ENCODE data around the gene SLC43A1. TPM values are rescaled to one million over a fixed set of nuclear protein-coding genes. Genes with fewer than 3 reads are reported as not detected.
"Not testable (repeated sequence)": the region's sequence is repeated elsewhere in the genome, so short reads cannot be mapped to it uniquely, and the experiment has no call there.

Gene SLC43A1
- total RNA-seq, 1 experiment from 2014 or later = 11.8 TPM

DNA sequence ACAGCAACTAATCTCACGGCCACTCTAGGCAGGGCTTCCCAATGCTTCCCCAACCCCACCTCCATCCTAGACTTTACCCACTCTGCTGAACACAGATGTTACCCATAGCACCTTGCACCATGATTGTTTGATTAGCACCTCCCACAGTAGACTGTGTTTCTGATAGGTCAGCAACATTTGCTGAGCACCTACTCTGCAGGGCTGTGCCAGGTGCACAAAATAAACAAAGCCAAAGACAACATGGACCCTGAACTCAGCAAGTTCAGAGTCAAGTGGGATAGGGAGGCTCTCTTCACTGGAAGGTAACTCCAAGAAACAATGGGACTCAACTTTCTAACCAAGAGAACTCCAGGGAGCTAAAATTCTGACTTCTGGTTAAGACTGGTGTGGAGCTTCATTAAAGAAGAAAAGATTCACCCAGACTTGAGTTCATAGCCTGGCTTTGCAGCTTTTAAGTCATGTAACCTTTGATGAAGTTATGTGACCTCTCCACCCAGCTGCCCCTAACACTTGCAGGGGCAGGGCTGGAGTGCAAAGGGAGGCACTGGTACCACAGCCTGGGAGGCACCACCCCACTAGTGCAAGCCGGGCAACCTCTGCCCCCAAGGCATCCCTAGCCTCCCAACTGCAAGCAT, 61.8 kb downstream of the SLC43A1 start:
- Histone ChIP-seq H3K27me3 (ENCODE audit: insufficient read depth, low read length) (peaks cover 3% of the 10 kb centered on the region; the same call in 1 of the 2 replicates), H3K27ac (ENCODE audit: low read depth, low read length) (no peak overlapping the region), H3K9me2 (ENCODE audit: insufficient read depth) (no peaks in the 10 kb centered on the region), H3K4me2 (ENCODE audit: low read length) (no peak overlapping the region), H2AFZ (ENCODE audit: low read depth, low read length, poor library complexity, severe bottlenecking) (no peak overlapping the region), H3K4me3 (replicated peaks in 1 of 2; ENCODE audit: low read depth in 1 of 2, low read length in 2 of 2) (no peak overlapping the region), H3K9me3 (ENCODE audit: control insufficient read depth in 1 of 2, insufficient read depth in 1 of 2, low read depth in 1 of 2, low read length in 2 of 2) (no peaks in the 10 kb centered on the region), H4K20me1 (ENCODE audit: insufficient read depth) (no peaks in the 10 kb centered on the region), H3K4me1 (ENCODE audit: control insufficient read depth in 1 of 2, insufficient read depth in 2 of 2, low read length in 2 of 2) (peaks cover 7 to 17% of the 10 kb centered on the region in 2 experiments; a peak in 3 of 4 replicates), H3K79me2 (ENCODE audit: insufficient read depth, low read length) (no peaks in the 10 kb centered on the region), H3K9ac (ENCODE audit: low read length) (no peak overlapping the region), H3K36me3 (ENCODE audit: control insufficient read depth in 1 of 2, insufficient read depth in 2 of 2, low read length in 2 of 2) (no peaks in the 10 kb centered on the region)
- ATAC-seq (no peak), DNase-seq (ENCODE audit: low read depth, low spot score) (no peak)
- RAD21 ChIA-PET (ENCODE audit: low non-redundant PET in 1 of 2, low total read pairs in 2 of 2, uncharacterized antibody in 2 of 2, unreplicated experiment in 2 of 2) = no interaction called here
- POLR2A ChIA-PET = no interaction called here
- CTCF ChIA-PET = no interaction called here
- intact Hi-C loops (cut with micrococcal nuclease) = no loop called here
- no TSS peak for BruUV-seq (replicated peaks)
- TF ChIP-seq ZNF274 (IDR thresholded peaks at IDR 0.05; ENCODE audit: low read depth, low read length) (no peak), POLR2AphosphoS5 (IDR thresholded peaks at IDR 0.05; ENCODE audit: low read depth, low read length) (no peak)

DNA sequence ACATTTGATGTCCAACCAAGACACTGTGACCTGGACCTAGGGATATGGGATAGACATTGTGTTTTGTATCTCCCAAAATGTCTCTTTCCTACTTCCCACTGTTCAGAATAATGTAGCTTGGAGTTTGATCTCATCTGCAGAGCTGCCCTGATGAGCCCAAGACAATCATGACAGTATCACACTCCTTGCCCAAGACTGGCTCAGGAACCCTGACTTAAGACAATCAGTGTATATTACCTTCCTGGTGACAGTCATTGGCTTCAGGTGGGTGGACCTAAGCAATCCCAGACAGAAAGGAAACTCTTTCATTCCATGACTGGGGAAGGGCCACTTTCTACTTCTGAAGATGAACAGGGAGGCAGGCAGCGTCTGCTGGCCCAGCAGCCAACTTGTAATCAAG, 69.4 kb downstream of the SLC43A1 start:
- no peak for DNase-seq (ENCODE audit: low read depth, low spot score)
- no peak overlapping the region for H3K4me2 ChIP-seq (ENCODE audit: low read length)
- no peaks in the 10 kb centered on the region for H3K9me2 ChIP-seq (ENCODE audit: insufficient read depth)
- no peaks in the 10 kb centered on the region for H3K36me3 ChIP-seq (ENCODE audit: control insufficient read depth in 1 of 2, insufficient read depth in 2 of 2, low read length in 2 of 2)
- RAD21 ChIA-PET (ENCODE audit: low non-redundant PET in 1 of 2, low total read pairs in 2 of 2, uncharacterized antibody in 2 of 2, unreplicated experiment in 2 of 2) = no interaction called here
- no peaks in the 10 kb centered on the region for H4K20me1 ChIP-seq (ENCODE audit: insufficient read depth)
- ATAC-seq = no peak
- TF ChIP-seq ELF1 (IDR thresholded peaks at IDR 0.05; ENCODE audit: borderline replicate concordance, low read depth) = no peak
- H3K4me1 ChIP-seq (ENCODE audit: control insufficient read depth in 1 of 2, insufficient read depth in 2 of 2, low read length in 2 of 2) = peaks cover 0 to 10% of the 10 kb centered on the region in 2 experiments; a peak in 2 of 4 replicates
- no peaks in the 10 kb centered on the region for H3K9me3 ChIP-seq (ENCODE audit: control insufficient read depth in 1 of 2, insufficient read depth in 1 of 2, low read depth in 1 of 2, low read length in 2 of 2)
- H3K27ac ChIP-seq (ENCODE audit: low read depth, low read length) = no peak overlapping the region
- intact Hi-C loops (cut with micrococcal nuclease) = no loop called here
- no peak overlapping the region for H2AFZ ChIP-seq (ENCODE audit: low read depth, low read length, poor library complexity, severe bottlenecking)
- no peaks in the 10 kb centered on the region for H3K27me3 ChIP-seq (ENCODE audit: insufficient read depth, low read length)
- no peaks in the 10 kb centered on the region for H3K79me2 ChIP-seq (ENCODE audit: insufficient read depth, low read length)
- CTCF ChIA-PET = no interaction called here
- BruUV-seq (replicated peaks) = no TSS peak
- no peak overlapping the region for H3K9ac ChIP-seq (ENCODE audit: low read length)
- POLR2A ChIA-PET = no interaction called here
- no peak overlapping the region for H3K4me3 ChIP-seq (replicated peaks in 1 of 2; ENCODE audit: low read depth in 1 of 2, low read length in 2 of 2)

DNA sequence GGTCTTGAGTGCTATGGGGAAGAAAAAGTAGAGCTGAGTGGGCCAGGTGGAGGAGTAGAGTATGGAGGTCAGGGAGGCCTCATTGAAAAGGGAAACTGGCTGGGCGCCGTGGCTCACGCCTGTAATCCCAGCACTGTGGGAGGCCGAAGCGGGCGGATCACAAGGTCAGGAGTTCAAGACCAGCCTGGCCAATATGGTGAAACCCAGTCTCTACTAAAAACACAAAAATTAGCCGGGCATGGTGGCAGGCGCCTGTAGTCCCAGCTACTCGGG, 70.4 kb downstream of the SLC43A1 start:
- H3K27me3 ChIP-seq (ENCODE audit: insufficient read depth, low read length); H3K4me3 ChIP-seq (replicated peaks in 1 of 2; ENCODE audit: low read depth in 1 of 2, low read length in 2 of 2); H3K9ac ChIP-seq (ENCODE audit: low read length); H4K20me1 ChIP-seq (ENCODE audit: insufficient read depth); H3K27ac ChIP-seq (ENCODE audit: low read depth, low read length); POLR2A ChIA-PET; ATAC-seq; intact Hi-C loops (cut with micrococcal nuclease); H3K9me3 ChIP-seq (ENCODE audit: control insufficient read depth in 1 of 2, insufficient read depth in 1 of 2, low read depth in 1 of 2, low read length in 2 of 2); H3K36me3 ChIP-seq (ENCODE audit: control insufficient read depth in 1 of 2, insufficient read depth in 2 of 2, low read length in 2 of 2); H3K4me2 ChIP-seq (ENCODE audit: low read length); RAD21 ChIA-PET (ENCODE audit: low non-redundant PET in 1 of 2, low total read pairs in 2 of 2, uncharacterized antibody in 2 of 2, unreplicated experiment in 2 of 2); DNase-seq (ENCODE audit: low read depth, low spot score); H2AFZ ChIP-seq (ENCODE audit: low read depth, low read length, poor library complexity, severe bottlenecking); H3K9me2 ChIP-seq (ENCODE audit: insufficient read depth); H3K79me2 ChIP-seq (ENCODE audit: insufficient read depth, low read length); BruUV-seq (replicated peaks): not testable (repeated sequence)
- H3K4me1 ChIP-seq (ENCODE audit: control insufficient read depth in 1 of 2, insufficient read depth in 2 of 2, low read length in 2 of 2) = peaks cover 0 to 10% of the 10 kb centered on the region in 2 experiments; a peak in 2 of 4 replicates
- CTCF ChIA-PET = interaction anchor here (1.5 kb wide), 1 partner anchor 13 kb away, joined by 8 read pairs; no protein-coding TSS in a partner anchor
